GM19455 (cell line): ENCODE measurements around the gene LUC7L.

Source experiments
- ATAC-seq: cut with Tn5 transposase; IDR thresholded peaks from one replicate; pipeline ENCODE4 v1.9.1; 2021; ENCODE audit not compliant: unreplicated experiment

LUC7L gene

DNA sequence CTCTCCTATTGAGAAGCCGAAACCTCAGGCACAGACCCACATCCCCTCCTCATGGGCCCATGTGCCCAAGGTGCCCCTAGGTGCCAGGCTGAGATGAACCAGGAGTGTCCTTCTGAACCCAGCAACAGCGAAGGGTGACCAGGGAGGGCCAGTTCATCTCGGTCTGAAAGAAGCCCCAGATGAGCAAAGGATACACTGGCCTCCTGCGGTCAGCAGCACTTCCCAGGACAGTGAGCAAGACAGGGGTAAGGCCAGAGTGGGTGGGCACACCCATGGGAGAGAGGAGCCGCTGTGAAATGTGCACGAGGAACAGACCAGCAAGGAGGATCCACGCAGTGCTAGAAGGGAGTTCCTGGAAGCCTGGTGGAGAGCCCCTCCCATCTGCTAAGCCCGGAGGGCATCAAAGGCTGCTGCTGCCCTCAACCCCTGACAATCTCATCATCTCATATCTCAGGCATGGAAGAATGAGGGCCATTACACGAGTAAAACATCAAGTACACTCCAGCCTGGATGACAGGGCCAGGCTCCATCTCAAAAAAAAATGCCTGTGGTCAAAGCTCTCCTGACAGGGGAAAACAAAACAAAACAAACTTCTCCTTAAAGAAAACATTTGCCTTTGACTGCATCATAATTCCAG lies 80.1 kb downstream of the LUC7L start:
- no peak for ATAC-seq

- ATAC-seq = no peak
Measured at GRCh38 chr16:146646-147045, 82.6 kb downstream of the LUC7L start.

DNA sequence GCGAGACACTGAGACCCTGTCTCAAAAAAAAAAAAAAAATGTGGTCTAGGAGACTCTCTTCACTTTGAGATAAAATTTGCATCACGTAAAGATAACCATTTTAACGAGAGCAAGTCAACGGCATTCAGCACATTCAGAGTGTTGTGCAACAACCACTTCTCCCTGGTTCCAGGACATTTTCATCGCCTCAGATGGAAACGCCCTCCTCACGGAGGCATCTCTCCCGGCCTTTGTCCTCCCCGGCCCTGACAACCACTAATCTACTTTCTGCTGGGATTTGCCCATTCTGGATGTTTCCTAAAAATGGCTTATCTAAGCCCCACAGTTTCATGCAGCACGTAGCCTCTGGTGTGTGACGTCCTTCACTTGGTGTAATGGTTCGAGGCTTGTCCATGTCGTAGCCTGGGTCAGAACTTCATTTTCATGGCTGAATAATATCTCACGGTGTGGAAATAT lies 84.4 kb downstream of the LUC7L start:
- ATAC-seq = no peak

GRCh38 chr16:143456-143855 lies 85.8 kb downstream of the LUC7L start:
- ATAC-seq = no peak

DNA sequence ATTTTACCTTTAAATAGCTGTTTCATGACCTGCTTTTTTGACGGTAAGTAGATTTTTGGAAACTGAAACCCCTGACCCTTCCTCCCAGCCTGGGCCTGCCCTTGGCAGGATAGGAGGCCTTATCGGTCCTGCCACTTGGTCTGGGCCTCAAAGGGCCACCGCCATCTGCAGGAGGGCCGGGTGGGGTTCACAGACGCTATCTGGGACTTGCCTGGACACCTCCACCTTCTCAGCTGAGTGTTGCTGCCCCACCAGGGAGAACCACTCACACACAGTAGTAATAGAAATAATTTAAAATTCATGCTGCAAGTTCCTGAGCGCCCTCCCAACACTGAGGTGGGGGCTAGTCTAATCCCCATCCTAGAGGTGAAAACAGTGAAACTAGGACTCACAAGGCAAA lies 86.2 kb downstream of the LUC7L start:
- ATAC-seq = no peak

GRCh38 chr16:142405-142967 lies 86.8 kb downstream of the LUC7L start:
- ATAC-seq = no peak

DNA sequence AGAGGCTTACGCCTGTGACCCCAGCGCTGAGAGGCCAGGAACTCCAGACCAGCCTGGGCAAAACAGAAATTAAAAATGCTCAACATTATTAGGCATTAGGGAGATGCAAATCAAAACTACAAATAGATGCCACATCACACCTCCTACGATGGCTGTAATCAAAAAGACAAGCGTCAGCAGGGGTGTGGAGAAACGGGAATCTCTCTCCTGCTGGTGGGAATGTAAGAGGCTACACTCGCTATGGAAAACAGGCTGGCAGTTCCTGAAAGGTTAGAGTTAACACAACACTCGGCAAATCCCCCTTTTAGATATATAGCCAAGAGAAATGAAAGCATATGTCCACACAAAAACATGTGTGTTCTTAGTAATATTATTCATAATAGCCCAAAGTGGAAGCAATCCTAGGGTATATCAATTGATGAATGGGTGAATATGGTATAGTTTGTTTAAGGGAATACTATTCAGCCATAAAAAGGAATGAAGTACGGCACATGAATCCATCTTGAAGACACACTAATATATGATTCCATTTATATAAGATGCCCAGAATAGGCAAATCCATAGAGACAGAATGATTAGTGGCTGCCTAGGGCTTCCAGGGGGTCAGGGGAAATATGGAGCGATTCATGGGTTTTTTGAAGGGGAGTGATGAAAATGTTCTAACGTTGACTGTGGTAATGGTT lies 88.9 kb downstream of the LUC7L start:
- ATAC-seq = no peak
